ENCODE results near the gene PRDM16.

The PRDM16 gene

DNA sequence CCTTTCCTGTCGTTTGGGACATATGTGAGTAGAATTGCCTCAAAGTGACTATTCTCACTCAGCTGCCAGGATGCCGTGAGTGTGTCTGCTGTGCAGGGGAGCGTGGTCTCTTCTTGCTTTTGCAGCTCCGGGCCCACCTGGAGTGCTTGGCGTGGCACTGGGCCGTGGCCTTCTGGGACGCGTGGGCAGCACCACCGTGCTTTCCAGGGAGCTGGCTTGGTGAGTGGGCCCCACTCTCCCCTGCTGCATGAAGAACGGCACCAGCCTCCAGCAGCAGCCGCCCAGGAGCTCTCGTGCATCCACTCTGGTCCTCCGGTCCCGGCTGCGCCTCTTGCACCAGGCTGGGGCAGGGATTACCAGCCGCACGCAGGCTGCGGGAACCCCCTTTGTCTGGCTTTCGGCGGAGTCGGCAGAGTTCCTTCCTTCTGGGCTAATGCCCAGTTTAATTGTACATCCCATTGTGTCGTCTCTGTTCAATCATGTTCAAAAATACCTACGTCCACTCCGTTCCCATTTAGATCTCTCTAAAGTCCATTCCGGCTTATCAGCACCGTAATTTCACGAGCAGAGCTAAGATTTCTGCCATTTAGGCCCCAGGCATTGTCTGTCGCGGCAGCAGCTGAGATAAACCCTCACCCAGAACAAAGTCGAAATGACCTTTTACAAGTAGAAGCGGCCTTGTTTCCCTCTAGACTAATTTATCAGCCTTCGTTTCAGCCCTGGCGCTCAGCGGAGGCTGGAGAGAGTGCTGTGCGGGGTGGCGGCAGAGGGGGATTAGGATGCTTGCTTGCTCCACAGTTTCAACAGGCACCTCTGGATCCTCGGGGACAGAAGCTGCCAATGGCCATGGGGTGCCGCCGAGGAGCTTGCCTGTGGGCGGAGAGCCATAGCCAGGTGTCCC lies 129.6 kb downstream of the PRDM16 start:
- no peaks in the 10 kb centered on the region for H3K9me3 ChIP-seq (ENCODE audit: control insufficient read depth in 2 of 2, low read length in 2 of 2)
- H3K4me1 ChIP-seq (ENCODE audit: control insufficient read depth in 2 of 2, insufficient read depth in 2 of 2, low read length in 2 of 2), result no peaks in the 10 kb centered on the region
- H3K9ac ChIP-seq (ENCODE audit: low read depth in 1 of 2, low read length in 2 of 2), result no peak overlapping the region
- no peak overlapping the region for H3K4me3 ChIP-seq (ENCODE audit: low read length in 2 of 2)
- H3K36me3 ChIP-seq (ENCODE audit: control insufficient read depth in 2 of 2, insufficient read depth in 2 of 2, low read length in 2 of 2), result no peaks in the 10 kb centered on the region
- H3K27me3 ChIP-seq (ENCODE audit: control insufficient read depth in 2 of 2, insufficient read depth in 2 of 2, low read length in 2 of 2), result no peaks in the 10 kb centered on the region
- no peak overlapping the region for H3K27ac ChIP-seq (ENCODE audit: low read depth in 2 of 2, low read length in 2 of 2)

DNA sequence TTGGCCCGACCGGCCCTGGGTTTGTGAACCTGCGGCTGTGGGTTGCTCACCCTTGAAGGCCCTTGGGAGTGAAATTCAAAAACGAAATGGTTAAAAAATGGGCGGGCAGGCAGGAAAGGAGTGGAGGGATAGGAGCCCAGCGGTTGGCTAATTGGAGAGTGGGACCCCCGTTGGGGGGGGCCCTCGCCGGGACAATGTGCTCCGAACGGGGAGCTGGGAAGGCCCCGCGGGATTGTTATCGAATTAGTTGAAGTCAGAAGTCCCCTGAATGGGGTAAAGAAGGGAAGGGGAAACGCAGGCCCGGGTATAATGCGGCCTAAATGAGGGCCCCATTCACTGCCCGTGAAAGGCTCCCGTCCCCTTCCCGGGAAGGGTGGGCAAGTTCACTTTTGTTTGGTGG lies 135.7 kb downstream of the PRDM16 start:
- no peaks in the 10 kb centered on the region for H3K9me3 ChIP-seq (ENCODE audit: control insufficient read depth in 2 of 2, low read length in 2 of 2)
- no peaks in the 10 kb centered on the region for H3K27me3 ChIP-seq (ENCODE audit: control insufficient read depth in 2 of 2, insufficient read depth in 2 of 2, low read length in 2 of 2)

DNA sequence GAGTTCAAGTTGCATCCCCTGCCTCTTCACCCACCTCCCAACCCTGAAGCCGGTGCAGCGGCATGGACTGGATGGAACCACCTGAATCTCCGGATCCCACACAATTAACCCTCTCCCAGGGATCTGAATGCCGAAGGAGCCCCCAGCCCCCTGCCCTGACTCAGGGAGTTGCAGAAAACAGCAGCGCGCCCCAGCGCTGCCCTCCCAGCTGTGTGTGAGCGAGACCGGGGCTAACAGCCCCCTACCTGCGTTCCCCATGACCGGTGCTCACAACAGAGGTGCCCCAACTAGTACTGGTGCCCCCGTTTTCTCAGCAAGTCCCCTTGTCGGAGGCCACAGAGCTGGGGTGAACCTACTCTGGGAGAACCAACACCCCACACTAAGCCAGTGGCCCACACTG lies 136.8 kb downstream of the PRDM16 start:
- H3K36me3 ChIP-seq (ENCODE audit: control insufficient read depth in 2 of 2, insufficient read depth in 2 of 2, low read length in 2 of 2), result no peaks in the 10 kb centered on the region
- H3K27ac ChIP-seq (ENCODE audit: low read depth in 2 of 2, low read length in 2 of 2), result no peak overlapping the region
- no peak overlapping the region for H3K9ac ChIP-seq (ENCODE audit: low read depth in 1 of 2, low read length in 2 of 2)
- H3K4me3 ChIP-seq (ENCODE audit: low read length in 2 of 2), result no peak overlapping the region
- no peaks in the 10 kb centered on the region for H3K4me1 ChIP-seq (ENCODE audit: control insufficient read depth in 2 of 2, insufficient read depth in 2 of 2, low read length in 2 of 2)
- no peaks in the 10 kb centered on the region for H3K9me3 ChIP-seq (ENCODE audit: control insufficient read depth in 2 of 2, low read length in 2 of 2)
- H3K27me3 ChIP-seq (ENCODE audit: control insufficient read depth in 2 of 2, insufficient read depth in 2 of 2, low read length in 2 of 2), result no peaks in the 10 kb centered on the region

More for the DNA sequence above, 135.7 kb downstream of the PRDM16 start:
- Histone ChIP-seq H3K4me3 (ENCODE audit: low read length in 2 of 2) (no peak overlapping the region), H3K9ac (ENCODE audit: low read depth in 1 of 2, low read length in 2 of 2) (no peak overlapping the region), H3K4me1 (ENCODE audit: control insufficient read depth in 2 of 2, insufficient read depth in 2 of 2, low read length in 2 of 2) (no peaks in the 10 kb centered on the region), H3K36me3 (ENCODE audit: control insufficient read depth in 2 of 2, insufficient read depth in 2 of 2, low read length in 2 of 2) (no peaks in the 10 kb centered on the region), H3K27ac (ENCODE audit: low read depth in 2 of 2, low read length in 2 of 2) (no peak overlapping the region)

DNA sequence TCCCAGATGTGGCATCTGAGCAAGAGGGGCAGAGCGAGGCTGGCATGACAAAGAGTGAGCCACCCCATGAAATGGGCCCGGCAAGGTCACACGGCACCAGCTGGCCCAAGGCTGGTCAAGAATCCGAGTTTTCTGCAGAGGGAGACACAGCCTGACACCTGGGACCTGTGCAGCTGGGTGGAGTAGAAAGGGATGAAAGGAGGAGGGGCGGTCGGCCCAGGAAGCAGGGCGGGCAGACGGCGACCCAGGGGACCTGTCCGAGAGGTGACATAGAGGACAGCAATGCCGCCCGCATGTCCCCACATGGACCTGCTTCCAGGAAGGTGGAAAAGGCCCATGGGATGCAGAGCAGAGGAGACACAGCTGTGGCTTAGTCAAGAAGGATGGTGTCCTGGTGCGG lies 137.7 kb downstream of the PRDM16 start:
- no peaks in the 10 kb centered on the region for H3K27me3 ChIP-seq (ENCODE audit: control insufficient read depth in 2 of 2, insufficient read depth in 2 of 2, low read length in 2 of 2)
- H3K27ac ChIP-seq (ENCODE audit: low read depth in 2 of 2, low read length in 2 of 2), result no peak overlapping the region
- H3K9me3 ChIP-seq (ENCODE audit: control insufficient read depth in 2 of 2, low read length in 2 of 2), result no peaks in the 10 kb centered on the region
- no peak overlapping the region for H3K9ac ChIP-seq (ENCODE audit: low read depth in 1 of 2, low read length in 2 of 2)
- H3K4me1 ChIP-seq (ENCODE audit: control insufficient read depth in 2 of 2, insufficient read depth in 2 of 2, low read length in 2 of 2), result no peaks in the 10 kb centered on the region
- H3K4me3 ChIP-seq (ENCODE audit: low read length in 2 of 2), result no peak overlapping the region
- no peaks in the 10 kb centered on the region for H3K36me3 ChIP-seq (ENCODE audit: control insufficient read depth in 2 of 2, insufficient read depth in 2 of 2, low read length in 2 of 2)

DNA sequence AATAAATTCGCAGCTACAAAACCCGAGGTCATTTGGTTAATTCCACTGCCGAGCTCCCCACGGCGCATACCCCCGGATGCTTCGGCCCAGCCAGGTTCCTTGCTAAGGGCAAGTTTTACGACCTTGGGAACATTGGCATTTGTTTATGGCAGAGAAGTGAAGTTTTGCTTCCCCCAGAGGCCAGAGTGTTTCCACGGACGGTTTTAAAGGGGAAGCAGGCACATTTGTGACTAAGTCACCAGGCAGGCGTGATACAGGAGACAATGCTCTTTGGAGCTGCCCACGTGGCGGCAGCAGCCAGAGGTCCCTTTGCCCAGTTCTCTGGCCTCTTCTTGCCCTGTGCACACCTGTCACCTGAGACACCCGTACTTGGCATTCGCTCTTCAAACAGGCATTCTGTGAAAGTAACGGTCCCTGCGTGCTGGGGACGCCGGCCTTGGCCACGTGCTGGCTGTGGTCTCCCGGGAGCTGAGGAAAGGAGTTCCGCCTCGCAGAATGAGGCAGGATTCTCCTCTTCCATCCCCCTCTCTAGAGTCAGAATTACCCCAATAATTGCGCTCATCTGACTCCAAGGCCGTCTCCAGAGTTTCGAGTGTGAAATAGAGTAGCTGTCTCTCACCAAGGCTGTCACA lies 138.3 kb downstream of the PRDM16 start:
- H3K27me3 ChIP-seq (ENCODE audit: control insufficient read depth in 2 of 2, insufficient read depth in 2 of 2, low read length in 2 of 2), result no peaks in the 10 kb centered on the region
- no peaks in the 10 kb centered on the region for H3K4me1 ChIP-seq (ENCODE audit: control insufficient read depth in 2 of 2, insufficient read depth in 2 of 2, low read length in 2 of 2)
- H3K36me3 ChIP-seq (ENCODE audit: control insufficient read depth in 2 of 2, insufficient read depth in 2 of 2, low read length in 2 of 2), result no peaks in the 10 kb centered on the region
- no peak overlapping the region for H3K27ac ChIP-seq (ENCODE audit: low read depth in 2 of 2, low read length in 2 of 2)
- H3K9ac ChIP-seq (ENCODE audit: low read depth in 1 of 2, low read length in 2 of 2), result no peak overlapping the region
- H3K9me3 ChIP-seq (ENCODE audit: control insufficient read depth in 2 of 2, low read length in 2 of 2), result no peaks in the 10 kb centered on the region
- H3K4me3 ChIP-seq (ENCODE audit: low read length in 2 of 2), result no peak overlapping the region

DNA sequence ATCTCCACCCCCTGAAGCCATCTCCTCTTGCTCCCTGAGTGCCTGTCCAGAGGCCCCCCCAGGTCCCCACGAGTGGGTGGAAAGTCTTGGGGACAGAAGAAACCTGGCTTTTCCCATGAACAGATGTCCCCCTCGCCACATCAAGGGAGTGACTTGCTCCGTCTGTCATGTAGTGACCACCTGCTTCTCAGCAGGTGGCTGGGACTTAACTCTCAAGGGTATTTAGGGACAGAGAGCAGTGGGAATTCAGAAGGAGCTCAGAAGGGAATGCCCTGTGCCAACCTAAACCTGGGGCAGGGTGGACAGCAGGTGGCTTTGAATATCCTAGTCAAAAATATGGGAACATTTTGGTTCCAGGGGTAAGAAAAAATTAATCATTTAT lies 139.8 kb downstream of the PRDM16 start:
- Histone ChIP-seq H3K36me3 (ENCODE audit: control insufficient read depth in 2 of 2, insufficient read depth in 2 of 2, low read length in 2 of 2) (no peaks in the 10 kb centered on the region), H3K9ac (ENCODE audit: low read depth in 1 of 2, low read length in 2 of 2) (no peak overlapping the region), H3K27ac (ENCODE audit: low read depth in 2 of 2, low read length in 2 of 2) (no peak overlapping the region), H3K27me3 (ENCODE audit: control insufficient read depth in 2 of 2, insufficient read depth in 2 of 2, low read length in 2 of 2) (no peaks in the 10 kb centered on the region), H3K9me3 (ENCODE audit: control insufficient read depth in 2 of 2, low read length in 2 of 2) (no peaks in the 10 kb centered on the region), H3K4me1 (ENCODE audit: control insufficient read depth in 2 of 2, insufficient read depth in 2 of 2, low read length in 2 of 2) (peaks cover 0 to 2% of the 10 kb centered on the region in 2 donors), H3K4me3 (ENCODE audit: low read length in 2 of 2) (no peak overlapping the region)

DNA sequence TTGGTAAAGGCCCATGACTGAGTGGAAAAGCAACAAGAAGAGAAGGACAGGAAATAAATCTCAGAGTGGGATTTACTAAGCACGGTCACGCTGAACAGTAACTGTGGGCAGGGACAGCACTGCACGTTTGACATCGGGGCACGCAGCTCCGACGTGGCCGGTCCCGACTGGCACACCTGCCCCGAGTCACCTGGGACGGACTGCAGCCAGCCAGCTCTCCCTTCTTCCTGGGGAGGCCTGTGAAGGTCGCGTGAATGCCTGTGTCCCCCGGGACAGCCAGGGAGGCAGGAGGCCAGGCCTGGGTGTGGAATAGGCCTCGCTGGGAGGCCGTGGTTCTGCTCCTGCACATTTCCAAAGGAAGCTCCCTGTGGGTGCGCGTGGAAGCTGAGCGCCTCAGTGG lies 140.2 kb downstream of the PRDM16 start:
- Histone ChIP-seq H3K36me3 (ENCODE audit: control insufficient read depth in 2 of 2, insufficient read depth in 2 of 2, low read length in 2 of 2) (no peaks in the 10 kb centered on the region), H3K27me3 (ENCODE audit: control insufficient read depth in 2 of 2, insufficient read depth in 2 of 2, low read length in 2 of 2) (no peaks in the 10 kb centered on the region), H3K27ac (ENCODE audit: low read depth in 2 of 2, low read length in 2 of 2) (no peak overlapping the region), H3K4me3 (ENCODE audit: low read length in 2 of 2) (no peak overlapping the region), H3K9me3 (ENCODE audit: control insufficient read depth in 2 of 2, low read length in 2 of 2) (no peaks in the 10 kb centered on the region), H3K9ac (ENCODE audit: low read depth in 1 of 2, low read length in 2 of 2) (no peak overlapping the region), H3K4me1 (ENCODE audit: control insufficient read depth in 2 of 2, insufficient read depth in 2 of 2, low read length in 2 of 2) (peaks cover 0 to 4% of the 10 kb centered on the region in 2 donors)

DNA sequence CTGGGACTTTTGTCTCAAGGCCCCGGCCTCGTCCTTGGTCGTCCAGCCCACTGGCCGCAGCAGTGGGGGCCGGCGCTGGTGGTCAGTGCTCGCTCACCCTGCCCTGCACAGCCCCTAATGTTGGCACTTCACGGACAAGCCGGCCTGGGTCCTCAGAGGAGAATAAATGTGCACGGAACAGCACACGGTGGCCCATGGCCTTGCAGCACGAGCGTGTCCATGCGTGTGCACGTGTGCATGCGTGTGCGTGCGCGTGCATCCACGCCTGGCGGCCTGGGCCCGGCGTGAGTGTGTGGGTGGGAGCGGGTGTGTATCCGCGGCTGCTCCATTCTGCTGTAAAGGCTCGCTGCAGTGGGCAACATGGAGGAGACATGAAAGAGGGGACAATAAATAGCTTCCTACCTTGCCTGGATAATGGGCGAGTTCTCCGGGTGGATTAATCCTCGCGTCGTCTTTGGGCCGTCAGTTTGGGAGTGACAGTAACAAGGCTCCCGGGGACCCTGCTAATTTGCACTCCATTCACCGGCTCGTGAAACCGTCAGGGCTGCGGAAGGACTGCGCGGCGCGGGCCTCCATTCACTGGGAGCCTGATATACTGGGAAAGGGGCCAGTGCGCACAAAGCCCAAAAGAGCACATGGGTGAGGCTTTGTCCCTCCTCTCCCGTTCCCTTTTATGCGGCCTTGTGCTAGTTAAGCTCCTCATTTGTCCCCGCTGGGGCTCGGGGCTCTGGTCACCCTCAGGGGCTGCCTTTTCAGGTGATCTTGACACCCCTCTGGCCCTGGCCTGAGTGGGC lies 142.8 kb downstream of the PRDM16 start:
- Histone ChIP-seq H3K9ac (ENCODE audit: low read depth in 1 of 2, low read length in 2 of 2) (no peak overlapping the region), H3K27me3 (ENCODE audit: control insufficient read depth in 2 of 2, insufficient read depth in 2 of 2, low read length in 2 of 2) (no peaks in the 10 kb centered on the region), H3K27ac (ENCODE audit: low read depth in 2 of 2, low read length in 2 of 2) (no peak overlapping the region), H3K9me3 (ENCODE audit: control insufficient read depth in 2 of 2, low read length in 2 of 2) (no peaks in the 10 kb centered on the region), H3K4me1 (ENCODE audit: control insufficient read depth in 2 of 2, insufficient read depth in 2 of 2, low read length in 2 of 2) (peaks cover 0 to 4% of the 10 kb centered on the region in 2 donors), H3K4me3 (ENCODE audit: low read length in 2 of 2) (no peak overlapping the region), H3K36me3 (ENCODE audit: control insufficient read depth in 2 of 2, insufficient read depth in 2 of 2, low read length in 2 of 2) (no peaks in the 10 kb centered on the region)

DNA sequence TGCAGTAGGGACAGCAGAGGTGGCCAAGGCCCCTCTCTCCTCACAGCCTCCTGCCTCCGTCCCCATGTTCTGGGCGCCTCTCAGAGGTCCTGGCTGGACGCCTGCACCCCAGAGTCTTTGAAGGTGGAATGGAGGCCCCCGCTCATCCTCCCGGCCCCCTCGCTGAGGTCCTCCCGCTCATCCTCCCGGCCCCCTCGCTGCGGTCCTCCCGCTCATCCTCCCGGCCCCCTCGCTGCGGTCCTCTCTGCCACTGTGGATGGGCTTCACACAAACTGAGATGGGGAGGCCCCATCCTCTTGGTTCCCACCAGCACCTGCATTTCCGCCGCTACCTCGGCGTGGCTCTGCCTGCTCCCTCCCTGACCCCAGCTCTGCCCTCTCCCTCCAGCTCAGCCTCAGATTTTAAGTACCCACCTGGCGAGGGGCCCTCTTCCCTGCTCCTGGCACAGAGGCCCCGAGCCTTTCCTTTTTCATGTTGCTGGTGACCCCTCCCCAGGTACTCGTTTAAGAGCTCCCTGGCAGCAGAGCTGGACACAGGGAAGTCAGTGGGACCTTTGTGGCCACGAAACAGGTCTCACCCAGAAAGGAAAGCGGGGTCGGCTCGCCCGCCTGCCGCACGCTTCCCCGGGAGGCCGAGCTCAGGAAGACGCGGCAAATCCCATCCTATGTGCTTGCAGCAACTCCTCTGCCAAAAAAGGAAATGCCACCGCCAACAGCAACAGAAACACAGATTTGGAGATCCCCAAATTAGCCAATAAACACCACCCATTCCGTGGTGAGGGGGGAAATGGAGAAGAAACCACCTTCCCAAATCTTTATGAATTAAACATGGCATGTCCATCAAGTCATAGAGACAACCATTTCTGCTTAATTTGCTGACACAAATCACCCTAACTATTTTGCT lies 143.7 kb downstream of the PRDM16 start:
- Histone ChIP-seq H3K9ac (ENCODE audit: low read depth in 1 of 2, low read length in 2 of 2) (no peak overlapping the region), H3K27ac (ENCODE audit: low read depth in 2 of 2, low read length in 2 of 2) (no peak overlapping the region), H3K4me3 (ENCODE audit: low read length in 2 of 2) (no peak overlapping the region), H3K27me3 (ENCODE audit: control insufficient read depth in 2 of 2, insufficient read depth in 2 of 2, low read length in 2 of 2) (no peaks in the 10 kb centered on the region), H3K9me3 (ENCODE audit: control insufficient read depth in 2 of 2, low read length in 2 of 2) (no peaks in the 10 kb centered on the region), H3K4me1 (ENCODE audit: control insufficient read depth in 2 of 2, insufficient read depth in 2 of 2, low read length in 2 of 2) (peaks cover 0 to 4% of the 10 kb centered on the region in 2 donors), H3K36me3 (ENCODE audit: control insufficient read depth in 2 of 2, insufficient read depth in 2 of 2, low read length in 2 of 2) (no peaks in the 10 kb centered on the region)

Data from mucosa of rectum (tissue), 2 donors.